ENCODE data around the gene FOXD1.
"Not testable (repeated sequence)": the region's sequence is repeated elsewhere in the genome, so short reads cannot be mapped to it uniquely, and the experiment has no call there.

The FOXD1 gene

GRCh38 chr5:73415171-73415570 is 33.4 kb downstream of the FOXD1 start:
- DNase-seq, result no peak

GRCh38 chr5:73412597-73412988 is 36.0 kb downstream of the FOXD1 start:
- peak; percentile 84 for DNase-seq

GRCh38 chr5:73411936-73412596 is 36.5 kb downstream of the FOXD1 start:
- DNase-seq, result no peak

GRCh38 chr5:73409927-73410326 is 38.6 kb downstream of the FOXD1 start:
- DNase-seq, result not testable (repeated sequence)

GRCh38 chr5:73405691-73406090 is 42.9 kb downstream of the FOXD1 start:
- no peak for DNase-seq

- no peak for DNase-seq
Observed at GRCh38 chr5:73399775-73400174, 48.8 kb downstream of the FOXD1 start.

All from NCI-H226 (cell line).